LHCN-M2 (cell line): Measurements from ENCODE around the gene FRMD7. TPM values are rescaled to one million over a fixed set of nuclear protein-coding genes. Genes with fewer than 3 reads are reported as not detected.

ENCODE experiments used
- DNase-seq: peaks from one replicate; pipeline ENCODE4 v3.0.0-alpha.2; 2012; ENCODE audit warnings: low read depth
- total RNA-seq: library from RNA; depleted of rRNA; stranded (reverse); fragments of >200 nt; gene quantifications from 2 replicates; pipeline ENCODE4 v1.2.3, GENCODE V29; 2014; rRNA removed

The FRMD7 gene
- total RNA-seq, 1 experiment from 2014 or later: not detected

DNA sequence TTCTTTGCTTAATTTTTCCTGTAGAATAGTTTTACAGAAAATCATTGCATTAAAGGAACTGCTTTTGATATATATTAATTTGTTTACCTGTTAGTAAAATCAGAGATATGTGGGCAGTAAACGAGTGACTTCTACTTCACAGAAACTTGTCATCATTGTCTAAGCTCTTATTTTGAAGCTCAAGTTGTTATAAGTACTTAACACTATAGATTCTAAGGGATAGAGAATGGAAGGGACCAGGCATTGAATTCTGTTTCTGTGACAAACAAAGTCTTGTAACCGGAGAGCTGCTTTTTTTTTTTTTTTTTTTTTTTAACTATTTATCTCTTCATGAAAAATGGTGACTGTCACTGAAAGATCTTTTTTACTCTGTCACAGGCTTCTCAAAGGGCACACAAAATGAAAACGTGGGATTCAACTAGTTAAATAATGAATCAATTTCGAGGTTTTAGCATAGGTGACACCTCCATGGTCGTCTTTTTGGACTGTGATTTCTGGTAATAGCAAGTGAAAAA, 90.3 kb downstream of the FRMD7 start:
- no peak for DNase-seq

GRCh38 chrX:132034648-132035047, 93.2 kb downstream of the FRMD7 start:
- DNase-seq: no peak

- DNase-seq: no peak
Measured at GRCh38 chrX:132033166-132033565, 94.7 kb downstream of the FRMD7 start.

GRCh38 chrX:132031867-132032266, 96.0 kb downstream of the FRMD7 start:
- no peak for DNase-seq

DNA sequence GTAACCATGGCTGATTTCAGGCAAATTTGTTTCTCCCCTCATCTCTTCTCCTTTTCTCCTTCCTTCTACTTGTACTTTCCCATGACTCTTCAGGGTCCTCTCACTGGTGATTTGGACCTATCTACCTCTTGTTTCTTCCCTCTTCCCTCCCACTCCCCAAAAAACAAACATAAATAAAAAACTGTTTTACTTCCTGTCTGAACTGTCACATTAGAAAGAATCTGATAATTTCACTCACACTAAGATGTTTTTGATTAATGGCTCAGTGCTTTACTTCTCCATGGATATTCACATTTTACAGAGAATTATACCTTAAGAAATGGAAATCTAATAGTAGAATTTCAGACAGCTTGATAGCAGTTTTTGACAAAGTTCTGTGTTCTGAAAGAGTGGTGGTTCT, 97.6 kb downstream of the FRMD7 start:
- no peak for DNase-seq

Other genes starting within 250 kb of the FRMD7 start
- 4.4 and 4.7 TPM in 2 replicates for gene STK26, start 104.7 kb downstream of the FRMD7 start, total RNA-seq
- gene RAP2C, start 91.4 kb upstream of the FRMD7 start, total RNA-seq: 20.1 and 21.0 TPM in 2 replicates